Upper lobe of left lung (tissue), 6 donors: ENCODE measurements around the gene TCP11L2. TPM values are rescaled to one million over a fixed set of nuclear protein-coding genes. Genes with fewer than 3 reads are reported as not detected.
"Not testable (repeated sequence)": the region's sequence is repeated elsewhere in the genome, so short reads cannot be mapped to it uniquely, and the experiment has no call there.

ENCODE experiments used
- ATAC-seq, 2 donors: fragments of 200-7000 bp; cut with Tn5 transposase; one replicate each; pipeline ENCODE4 v1.9.1; 2022; ENCODE audit warnings: mild to moderate bottlenecking in 2 of 2, moderate library complexity in 2 of 2; ENCODE audit not compliant: low FRiP score in 2 of 2
- DNase-seq, 2 donors: peaks; one replicate each; pipeline ENCODE4 v3.0.0-alpha.2; 2019 to 2020
- H3K27ac ChIP-seq, 4 donors: fragments of 200-600 bp; sonication (generic); one replicate each; pipeline ENCODE4 v1.5.1; 2016 to 2019
- H3K27me3 ChIP-seq, 4 donors: fragments of 200-600 bp; sonication (generic); one replicate each; pipeline ENCODE4 v1.5.1; 2017 to 2019
- H3K36me3 ChIP-seq, 4 donors: fragments of 200-600 bp; sonication (generic); one replicate each; pipeline ENCODE4 v1.5.1; 2016 to 2019
- H3K4me1 ChIP-seq, 4 donors: fragments of 200-600 bp; sonication (generic); one replicate each; pipeline ENCODE4 v1.5.1; 2018 to 2019
- H3K4me3 ChIP-seq, 4 donors: fragments of 200-600 bp; sonication (generic); one replicate each; pipeline ENCODE4 v1.5.1; 2017 to 2019; ENCODE audit warnings: mild to moderate bottlenecking in 2 of 4, moderate library complexity in 1 of 4
- H3K9me3 ChIP-seq, 4 donors: fragments of 200-600 bp; sonication (generic); one replicate each; pipeline ENCODE4 v1.5.1; 2018 to 2019
- CTCF ChIP-seq, 6 experiments: fragments of 450-650 bp in 4 of 6; fragments of 200-600 bp in 2 of 6; sonication (generic) in 2 of 6; IDR thresholded peaks; one replicate each; pipeline ENCODE4 v1.5.1; 2016 to 2019; ENCODE audit warnings: antibody characterized with exemption in 6 of 6
- EP300 ChIP-seq, 4 donors: sonication (generic); formaldehyde crosslinking; IDR thresholded peaks; one replicate each; pipeline ENCODE4 v1.5.1; 2017; ENCODE audit warnings: antibody characterized with exemption in 4 of 4, control low read depth in 2 of 4
- POLR2A ChIP-seq, 4 donors: fragments of 450-650 bp; IDR thresholded peaks; one replicate each; pipeline ENCODE4 v1.5.1; 2016 to 2017; ENCODE audit warnings: antibody characterized with exemption in 4 of 4, mild to moderate bottlenecking in 2 of 4
- POLR2AphosphoS5 ChIP-seq, 2 donors: sonication (generic); formaldehyde crosslinking; IDR thresholded peaks; one replicate each; pipeline ENCODE4 v1.5.1; 2017; ENCODE audit warnings: antibody characterized with exemption in 2 of 2
- WGBS, 2 donors: methylation state at CpG; one replicate each; pipeline ENCODE4 v1.1.5; 2017 to 2018; 5-methylcytosine and 5-hydroxymethylcytosine counted together
- total RNA-seq, 6 donors: library from RNA; depleted of rRNA in 4 of 6; stranded (reverse); fragments of >200 nt in 4 of 6; gene quantifications; one replicate each; pipeline versions ENCODE4 v1.1.0 to v1.2.1, GENCODE V29; 2016 to 2021
- donor health status: DM: no; HTN: no; CAD: no; lungs with moderate emphysema.
- donor health status: DM: no; HTN: yes; CAD: no; lungs with severe emphysema.

Gene TCP11L2
- total RNA-seq, 6 donors from 2014 or later: 43.2 to 77.5 (median 56.2) TPM

GRCh38 chr12:106281056-106281782 lies 21.3 kb upstream of the TCP11L2 start:
- Histone ChIP-seq H3K4me1 (peaks cover 0 to 4% (median 2%) of the 10 kb centered on the region in 4 donors), H3K27ac (peak overlapping the region in 1 of 4 donors; percentile 68), H3K9me3 (no peaks in the 10 kb centered on the region), H3K27me3 (no peaks in the 10 kb centered on the region), H3K4me3 (no peak overlapping the region), H3K36me3 (no peaks in the 10 kb centered on the region)
- TF ChIP-seq POLR2AphosphoS5 (IDR thresholded peaks at IDR 0.05): no peak
- TF ChIP-seq CTCF (IDR thresholded peaks at IDR 0.05): no peak
- TF ChIP-seq EP300 (IDR thresholded peaks at IDR 0.05): no peak
- TF ChIP-seq POLR2A (IDR thresholded peaks at IDR 0.05): no peak
- ATAC-seq (no peak), DNase-seq (no peak)
- WGBS, 2 donors: 68 to 72% methylated on average over 3 of the region's 3 CpGs

- H3K36me3 ChIP-seq: no peaks in the 10 kb centered on the region
- no peak overlapping the region for H3K4me3 ChIP-seq
- peaks cover 0 to 4% (median 2%) of the 10 kb centered on the region in 4 donors for H3K4me1 ChIP-seq
- ATAC-seq: no peak
- 78 to 89% methylated on average over 4 of the region's 4 CpGs for WGBS, 2 donors
- H3K27me3 ChIP-seq: no peaks in the 10 kb centered on the region
- no peak for TF ChIP-seq POLR2A (IDR thresholded peaks at IDR 0.05)
- no peak for TF ChIP-seq POLR2AphosphoS5 (IDR thresholded peaks at IDR 0.05)
- H3K27ac ChIP-seq: peak overlapping the region in 1 of 4 donors; percentile 68
- DNase-seq: peak in 1 of 2 donors; percentile 58
- no peaks in the 10 kb centered on the region for H3K9me3 ChIP-seq
Observed at GRCh38 chr12:106281804-106282203, 20.7 kb upstream of the TCP11L2 start.

GRCh38 chr12:106282457-106283097 lies 20.0 kb upstream of the TCP11L2 start:
- H3K36me3 ChIP-seq: no peaks in the 10 kb centered on the region
- peaks cover 0 to 4% (median 2%) of the 10 kb centered on the region in 4 donors for H3K4me1 ChIP-seq
- WGBS, 2 donors: 32 to 38% methylated on average over 7 of the region's 7 CpGs
- TF ChIP-seq POLR2AphosphoS5 (IDR thresholded peaks at IDR 0.05) (no peak), CTCF (IDR thresholded peaks at IDR 0.05) (peak; percentile 50 to 76 (median 74))
- H3K9me3 ChIP-seq: no peaks in the 10 kb centered on the region
- peak in 1 of 2 donors; percentile 78 for DNase-seq
- ATAC-seq: peak; percentile 82 to 92
- H3K4me3 ChIP-seq: no peak overlapping the region
- peak overlapping the region in 1 of 4 donors; percentile 68 for H3K27ac ChIP-seq
- H3K27me3 ChIP-seq: no peaks in the 10 kb centered on the region

GRCh38 chr12:106284358-106285105 lies 18.0 kb upstream of the TCP11L2 start:
- Histone ChIP-seq H3K27ac (no peak overlapping the region), H3K4me3 (no peak overlapping the region), H3K4me1 (peaks cover 0 to 4% (median 2%) of the 10 kb centered on the region in 4 donors), H3K27me3 (no peaks in the 10 kb centered on the region), H3K36me3 (no peaks in the 10 kb centered on the region), H3K9me3 (no peaks in the 10 kb centered on the region)
- ATAC-seq (no peak), DNase-seq (no peak)
- TF ChIP-seq CTCF (IDR thresholded peaks at IDR 0.05) (no peak), POLR2A (IDR thresholded peaks at IDR 0.05) (no peak), EP300 (IDR thresholded peaks at IDR 0.05) (no peak), POLR2AphosphoS5 (IDR thresholded peaks at IDR 0.05) (peak in 1 of 2 donors; percentile 11)
- 33 to 50% methylated on average over 10 of the region's 10 CpGs for WGBS, 2 donors

GRCh38 chr12:106285982-106286381 lies 16.6 kb upstream of the TCP11L2 start:
- no peak for TF ChIP-seq CTCF (IDR thresholded peaks at IDR 0.05)
- no peak for TF ChIP-seq EP300 (IDR thresholded peaks at IDR 0.05)
- TF ChIP-seq POLR2AphosphoS5 (IDR thresholded peaks at IDR 0.05): no peak
- no peak for TF ChIP-seq POLR2A (IDR thresholded peaks at IDR 0.05)
- H3K9me3 ChIP-seq: no peaks in the 10 kb centered on the region
- ATAC-seq: no peak
- no peak overlapping the region for H3K4me3 ChIP-seq
- H3K4me1 ChIP-seq: peaks cover 0 to 4% (median 2%) of the 10 kb centered on the region in 4 donors
- H3K36me3 ChIP-seq: no peaks in the 10 kb centered on the region
- H3K27me3 ChIP-seq: no peaks in the 10 kb centered on the region
- no peak for DNase-seq
- no peak overlapping the region for H3K27ac ChIP-seq
- WGBS, 2 donors: 83 to 85% methylated on average over 4 of the region's 4 CpGs

DNA sequence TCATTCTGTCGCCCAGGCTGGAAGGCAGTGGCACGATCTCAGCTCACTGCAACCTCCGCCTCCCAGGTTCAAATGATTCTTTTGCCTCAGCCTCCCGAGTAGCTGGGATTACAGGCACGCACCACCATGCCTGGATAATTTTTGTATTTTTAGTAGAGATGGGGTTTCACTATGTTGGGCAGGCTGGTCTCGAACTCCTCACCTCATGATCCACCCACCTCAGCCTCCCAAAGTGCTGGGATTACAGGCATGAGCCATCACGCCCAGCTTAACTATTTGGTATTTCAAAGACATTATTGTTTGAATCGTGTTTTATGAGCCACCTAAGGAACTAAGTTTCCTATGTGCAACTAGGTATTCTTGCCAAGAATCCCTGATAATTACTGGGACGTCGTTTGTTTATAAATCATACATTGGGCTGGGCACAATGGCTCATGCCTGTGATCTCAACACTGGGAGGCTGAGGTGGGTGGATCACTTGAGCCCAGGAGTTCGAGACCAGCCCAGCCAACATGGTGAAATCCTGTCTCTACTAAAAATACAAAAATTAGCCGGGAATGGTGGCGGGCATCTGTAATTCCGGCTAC lies 15.9 kb upstream of the TCP11L2 start:
- H3K4me3 ChIP-seq, H3K27ac ChIP-seq, H3K9me3 ChIP-seq, H3K27me3 ChIP-seq, DNase-seq, H3K4me1 ChIP-seq, ATAC-seq, H3K36me3 ChIP-seq: not testable (repeated sequence)
- WGBS, 2 donors: 84 to 88% methylated on average over 14 of the region's 14 CpGs
